ENCODE measurements around the gene TMEM106A. TPM values are rescaled to one million over a fixed set of nuclear protein-coding genes. Genes with fewer than 3 reads are reported as not detected.

TMEM106A gene
- total and polyA plus RNA-seq, 2 of the 13 experiments (the other 11 are each of a cell fraction or from before 2014, with no cell fraction given), result 16.9 to 35.9 TPM

DNA sequence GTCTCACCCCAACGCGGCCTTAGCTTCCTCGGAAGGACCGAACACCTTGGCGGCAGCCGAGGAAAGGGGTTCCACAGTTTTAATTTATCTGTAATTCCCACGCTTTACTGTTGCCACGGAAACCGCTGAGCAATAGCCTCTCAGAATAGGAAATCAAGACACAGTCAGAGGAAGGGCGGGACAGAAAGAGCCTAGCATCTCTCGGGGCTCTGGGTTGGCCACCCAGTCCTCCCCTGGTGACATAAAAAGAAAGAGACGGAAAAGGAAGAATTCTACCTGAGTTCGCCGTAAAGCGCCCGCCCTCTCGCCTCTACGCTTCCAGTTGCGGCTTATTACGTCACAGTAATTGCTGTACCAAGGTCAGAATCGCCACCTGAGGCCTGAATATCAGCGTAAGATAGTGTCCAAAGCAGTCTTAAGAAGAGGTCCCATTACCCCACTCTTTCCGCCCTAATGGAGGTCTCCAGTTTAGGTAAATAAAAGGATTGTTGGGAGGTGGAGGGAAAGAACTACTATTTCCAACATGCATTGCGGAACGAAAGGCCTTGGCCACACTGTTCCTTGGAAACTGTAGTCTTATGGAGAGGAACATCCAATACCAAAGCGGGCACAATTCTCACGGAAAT is 41.4 kb upstream of the TMEM106A start (continued):
- TF ChIP-seq KAT7 (CRISPR knock-in tag; IDR thresholded peaks at IDR 0.05; ENCODE audit: borderline replicate concordance) (peak; percentile 22; the same call in 1 of the 2 replicates), ZNF468 (CRISPR knock-in tag; IDR thresholded peaks at IDR 0.05) (0 out of 2 replicates have a peak, but pooled peaks have one; percentile 42), EHMT2 (IDR thresholded peaks at IDR 0.05; ENCODE audit: borderline replicate concordance, low read depth, low read length) (no peak), MEIS2 (CRISPR knock-in tag; IDR thresholded peaks at IDR 0.05) (no peak), ZNF17 (CRISPR knock-in tag; IDR thresholded peaks at IDR 0.05) (no peak), ZNF678 (CRISPR knock-in tag; IDR thresholded peaks at IDR 0.05) (0 out of 2 replicates have a peak, but pooled peaks have one; percentile 44), KAT8 (CRISPR knock-in tag; IDR thresholded peaks at IDR 0.05) (peak; percentile 95), JUN (CRISPR knock-in tag; IDR thresholded peaks at IDR 0.05) (no peak), ZNF367 (CRISPR knock-in tag; IDR thresholded peaks at IDR 0.05; ENCODE audit: borderline replicate concordance) (no peak), ZBTB8A (CRISPR knock-in tag; IDR thresholded peaks at IDR 0.05; ENCODE audit: borderline replicate concordance, low read depth) (no peak), ZNF260 (CRISPR knock-in tag; IDR thresholded peaks at IDR 0.05; ENCODE audit: borderline replicate concordance, low read depth) (no peak), SSRP1 (CRISPR knock-in tag; IDR thresholded peaks at IDR 0.05) (no peak; the same call in 1 of the 2 replicates), NR2F1 (CRISPR knock-in tag; IDR thresholded peaks at IDR 0.05) (0 out of 4 replicates have a peak, but pooled peaks of 1 of the 2 experiments have one; percentile 15), ZNF446 (CRISPR knock-in tag; IDR thresholded peaks at IDR 0.05) (no peak)
- TF ChIP-seq, protein P1, sequence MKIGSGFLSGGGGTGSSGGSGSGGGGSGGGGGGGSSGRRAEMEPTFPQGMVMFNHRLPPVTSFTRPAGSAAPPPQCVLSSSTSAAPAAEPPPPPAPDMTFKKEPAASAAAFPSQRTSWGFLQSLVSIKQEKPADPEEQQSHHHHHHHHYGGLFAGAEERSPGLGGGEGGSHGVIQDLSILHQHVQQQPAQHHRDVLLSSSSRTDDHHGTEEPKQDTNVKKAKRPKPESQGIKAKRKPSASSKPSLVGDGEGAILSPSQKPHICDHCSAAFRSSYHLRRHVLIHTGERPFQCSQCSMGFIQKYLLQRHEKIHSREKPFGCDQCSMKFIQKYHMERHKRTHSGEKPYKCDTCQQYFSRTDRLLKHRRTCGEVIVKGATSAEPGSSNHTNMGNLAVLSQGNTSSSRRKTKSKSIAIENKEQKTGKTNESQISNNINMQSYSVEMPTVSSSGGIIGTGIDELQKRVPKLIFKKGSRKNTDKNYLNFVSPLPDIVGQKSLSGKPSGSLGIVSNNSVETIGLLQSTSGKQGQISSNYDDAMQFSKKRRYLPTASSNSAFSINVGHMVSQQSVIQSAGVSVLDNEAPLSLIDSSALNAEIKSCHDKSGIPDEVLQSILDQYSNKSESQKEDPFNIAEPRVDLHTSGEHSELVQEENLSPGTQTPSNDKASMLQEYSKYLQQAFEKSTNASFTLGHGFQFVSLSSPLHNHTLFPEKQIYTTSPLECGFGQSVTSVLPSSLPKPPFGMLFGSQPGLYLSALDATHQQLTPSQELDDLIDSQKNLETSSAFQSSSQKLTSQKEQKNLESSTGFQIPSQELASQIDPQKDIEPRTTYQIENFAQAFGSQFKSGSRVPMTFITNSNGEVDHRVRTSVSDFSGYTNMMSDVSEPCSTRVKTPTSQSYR (CRISPR knock-in tag; IDR thresholded peaks at IDR 0.05; ENCODE audit: borderline replicate concordance), result no peak
- TF ChIP-seq, protein P2, sequence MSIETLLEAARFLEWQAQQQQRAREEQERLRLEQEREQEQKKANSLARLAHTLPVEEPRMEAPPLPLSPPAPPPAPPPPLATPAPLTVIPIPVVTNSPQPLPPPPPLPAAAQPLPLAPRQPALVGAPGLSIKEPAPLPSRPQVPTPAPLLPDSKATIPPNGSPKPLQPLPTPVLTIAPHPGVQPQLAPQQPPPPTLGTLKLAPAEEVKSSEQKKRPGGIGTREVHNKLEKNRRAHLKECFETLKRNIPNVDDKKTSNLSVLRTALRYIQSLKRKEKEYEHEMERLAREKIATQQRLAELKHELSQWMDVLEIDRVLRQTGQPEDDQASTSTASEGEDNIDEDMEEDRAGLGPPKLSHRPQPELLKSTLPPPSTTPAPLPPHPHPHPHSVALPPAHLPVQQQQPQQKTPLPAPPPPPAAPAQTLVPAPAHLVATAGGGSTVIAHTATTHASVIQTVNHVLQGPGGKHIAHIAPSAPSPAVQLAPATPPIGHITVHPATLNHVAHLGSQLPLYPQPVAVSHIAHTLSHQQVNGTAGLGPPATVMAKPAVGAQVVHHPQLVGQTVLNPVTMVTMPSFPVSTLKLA (IDR thresholded peaks at IDR 0.05), result no peak; the same call in 1 of the 2 replicates
- TF ChIP-seq, protein P3, sequence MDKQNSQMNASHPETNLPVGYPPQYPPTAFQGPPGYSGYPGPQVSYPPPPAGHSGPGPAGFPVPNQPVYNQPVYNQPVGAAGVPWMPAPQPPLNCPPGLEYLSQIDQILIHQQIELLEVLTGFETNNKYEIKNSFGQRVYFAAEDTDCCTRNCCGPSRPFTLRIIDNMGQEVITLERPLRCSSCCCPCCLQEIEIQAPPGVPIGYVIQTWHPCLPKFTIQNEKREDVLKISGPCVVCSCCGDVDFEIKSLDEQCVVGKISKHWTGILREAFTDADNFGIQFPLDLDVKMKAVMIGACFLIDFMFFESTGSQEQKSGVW (CRISPR knock-in tag; IDR thresholded peaks at IDR 0.05; ENCODE audit: borderline replicate concordance), result no peak; the same call in 1 of the 2 replicates
- TF ChIP-seq, protein P4, sequence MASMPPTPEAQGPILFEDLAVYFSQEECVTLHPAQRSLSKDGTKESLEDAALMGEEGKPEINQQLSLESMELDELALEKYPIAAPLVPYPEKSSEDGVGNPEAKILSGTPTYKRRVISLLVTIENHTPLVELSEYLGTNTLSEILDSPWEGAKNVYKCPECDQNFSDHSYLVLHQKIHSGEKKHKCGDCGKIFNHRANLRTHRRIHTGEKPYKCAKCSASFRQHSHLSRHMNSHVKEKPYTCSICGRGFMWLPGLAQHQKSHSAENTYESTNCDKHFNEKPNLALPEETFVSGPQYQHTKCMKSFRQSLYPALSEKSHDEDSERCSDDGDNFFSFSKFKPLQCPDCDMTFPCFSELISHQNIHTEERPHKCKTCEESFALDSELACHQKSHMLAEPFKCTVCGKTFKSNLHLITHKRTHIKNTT (CRISPR knock-in tag; IDR thresholded peaks at IDR 0.05), result no peak

All from HepG2 (cell line).